T-cell (primary cell): Measurements from ENCODE around the gene RPTOR. TPM values are rescaled to one million over a fixed set of nuclear protein-coding genes. Genes with fewer than 3 reads are reported as not detected.

Source experiments
- ATAC-seq, 4 experiments: fragments of 200-7000 bp in 3 of 4; fragments of 150-1000 bp in 1 of 4; cut with Tn5 transposase; replicated peaks in 1 of 4; 1 replicate in 3 of 4; 2 replicates in 1 of 4; pipeline ENCODE4 v1.10.0; 2021; ENCODE audit warnings: moderate library complexity in 3 of 4, mild to moderate bottlenecking in 2 of 4, moderate number of reproducible peaks in 1 of 4
- CTCF ChIA-PET, 2 donors: fragments of 300-600 bp; sonication (Branson Sonifier 250); formaldehyde crosslinking; loops; one replicate each; lab custom pipeline; 2022; ENCODE audit warnings: antibody characterized with exemption in 2 of 2; lab: Charles Lee
- POLR2A ChIA-PET, 2 donors: fragments of 300-600 bp; sonication (Branson Sonifier 250); formaldehyde crosslinking; loops; one replicate each; lab custom pipeline; 2022; ENCODE audit warnings: antibody characterized with exemption in 2 of 2; lab: Charles Lee
- DNase-seq, 35 experiments: peaks; one replicate each; pipeline versions ENCODE4 v3.0.0 to v3.0.0-alpha.2; 2013 to 2023
- H3K27ac ChIP-seq: one replicate; pipeline ENCODE4 v1.5.1; 2013; ENCODE audit warnings: low read length
- H3K27me3 ChIP-seq, 2 experiments: replicated peaks in 1 of 2; 1 replicate in 1 of 2; 2 replicates in 1 of 2; pipeline versions ENCODE4 v1.6.1 to v1.7.0; 2013; ENCODE audit warnings: low read length in 1 of 2, mixed read lengths in 1 of 2; ENCODE audit not compliant: control insufficient read depth in 2 of 2, insufficient read depth in 2 of 2; ENCODE audit errors: extremely low read depth in 1 of 2
- H3K36me3 ChIP-seq, 2 donors: 1 replicate in 1 of 2; 2 replicates in 1 of 2; pipeline versions ENCODE4 v1.6.1 to v1.7.0; 2013; ENCODE audit warnings: low read length in 1 of 2; ENCODE audit not compliant: control insufficient read depth in 2 of 2, insufficient read depth in 1 of 2; ENCODE audit errors: extremely low read depth in 1 of 2
- H3K4me1 ChIP-seq, 2 experiments: 1 replicate in 1 of 2; 2 replicates in 1 of 2; pipeline versions ENCODE4 v1.6.1 to v1.7.0; 2013; ENCODE audit warnings: low read length in 2 of 2, mixed read lengths in 1 of 2; ENCODE audit not compliant: insufficient read depth in 2 of 2, control insufficient read depth in 1 of 2; ENCODE audit errors: extremely low read depth in 1 of 2
- H3K4me3 ChIP-seq, 2 donors: 1 replicate in 1 of 2; 2 replicates in 1 of 2; pipeline versions ENCODE4 v1.5.1 to v1.7.0; 2013; ENCODE audit warnings: mild to moderate bottlenecking in 2 of 2, low read length in 1 of 2, moderate library complexity in 1 of 2; ENCODE audit not compliant: control insufficient read depth in 1 of 2; ENCODE audit errors: extremely low read depth in 1 of 2
- H3K9me3 ChIP-seq: 2 replicates; pipeline ENCODE4 v1.7.0; 2013
- H3K27ac Mint-ChIP-seq, 2 donors: one replicate each; pipeline ENCODE4 v1.8.0; 2020 to 2021; ENCODE audit warnings: mild to moderate bottlenecking in 2 of 2, mixed read lengths in 2 of 2
- H3K27me3 Mint-ChIP-seq, 2 donors: one replicate each; pipeline ENCODE4 v1.8.0; 2021 to 2022; ENCODE audit warnings: mixed read lengths in 2 of 2
- H3K36me3 Mint-ChIP-seq: one replicate; pipeline ENCODE4 v1.8.0; 2021; ENCODE audit warnings: mixed read lengths
- H3K4me1 Mint-ChIP-seq, 3 donors: one replicate each; pipeline ENCODE4 v1.8.0; 2020 to 2022; ENCODE audit warnings: mixed read lengths in 3 of 3, mild to moderate bottlenecking in 1 of 3
- H3K4me3 Mint-ChIP-seq, 3 donors: one replicate each; pipeline ENCODE4 v1.8.0; 2020 to 2022; ENCODE audit warnings: mild to moderate bottlenecking in 3 of 3, mixed read lengths in 3 of 3, moderate library complexity in 3 of 3
- H3K9me3 Mint-ChIP-seq, 3 donors: one replicate each; pipeline ENCODE4 v1.8.0; 2020 to 2022; ENCODE audit warnings: mixed read lengths in 3 of 3
- WGBS: methylation state at CpG from one replicate; pipeline ENCODE4 v1.1.5; 2013; ENCODE audit warnings: missing lambda C conversion rate; ENCODE audit not compliant: insufficient coverage; 5-methylcytosine and 5-hydroxymethylcytosine counted together
- total RNA-seq, 35 experiments: library from RNA in 6 of 35; stranded (reverse) in 6 of 35; fragments of 120-200 nt in 1 of 35; gene quantifications; one replicate each; pipeline versions ENCODE4 v1.2.1 to v1.2.4 and lab custom pipeline; 2013 to 2026

The RPTOR gene
- total RNA-seq, 5 donors from 2014 or later (not counting 1 experiment from before 2014, with no cell fraction given) = 59.4 to 76.8 (median 71.4) TPM

DNA sequence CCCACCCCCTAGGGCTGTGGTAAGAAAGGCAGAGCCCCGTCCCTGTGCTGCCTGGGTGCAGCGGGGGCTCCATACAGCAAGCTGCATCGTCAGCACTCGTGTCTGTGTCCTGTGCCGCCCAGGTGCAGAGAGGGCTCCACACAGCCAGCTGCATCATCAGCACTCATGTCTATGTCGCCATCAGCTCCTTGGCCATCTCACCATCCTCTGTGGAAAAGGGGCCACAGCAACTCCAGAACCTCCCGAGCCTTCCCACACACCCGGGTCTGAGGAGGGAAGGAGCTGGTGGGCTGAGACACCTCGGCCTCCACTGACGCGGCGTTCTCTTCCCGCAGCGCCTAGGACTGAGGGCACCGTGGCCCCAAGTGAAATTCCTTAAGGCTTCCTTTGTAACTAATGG lies 374.1 kb downstream of the RPTOR start:
- ATAC-seq (no peak), DNase-seq (no peak)
- no peaks in the 10 kb centered on the region for H3K4me1 ChIP-seq
- H3K27me3 Mint-ChIP-seq = no peaks in the 10 kb centered on the region
- ChIA-PET POLR2A (no interaction called here), CTCF (no interaction called here)
- no peaks in the 10 kb centered on the region for H3K9me3 Mint-ChIP-seq
- no peaks in the 10 kb centered on the region for H3K9me3 ChIP-seq
- peaks cover 18% of the 10 kb centered on the region for H3K36me3 Mint-ChIP-seq
- H3K27me3 ChIP-seq = no peaks in the 10 kb centered on the region
- no peak overlapping the region for H3K27ac ChIP-seq
- H3K36me3 ChIP-seq = peaks cover 21 to 64% of the 10 kb centered on the region in 2 donors
- H3K27ac Mint-ChIP-seq = no peak overlapping the region
- no peak overlapping the region for H3K4me3 Mint-ChIP-seq
- 87% methylated on average over 5 of the region's 15 CpGs for WGBS
- H3K4me3 ChIP-seq = no peak overlapping the region
- H3K4me1 Mint-ChIP-seq = no peaks in the 10 kb centered on the region

DNA sequence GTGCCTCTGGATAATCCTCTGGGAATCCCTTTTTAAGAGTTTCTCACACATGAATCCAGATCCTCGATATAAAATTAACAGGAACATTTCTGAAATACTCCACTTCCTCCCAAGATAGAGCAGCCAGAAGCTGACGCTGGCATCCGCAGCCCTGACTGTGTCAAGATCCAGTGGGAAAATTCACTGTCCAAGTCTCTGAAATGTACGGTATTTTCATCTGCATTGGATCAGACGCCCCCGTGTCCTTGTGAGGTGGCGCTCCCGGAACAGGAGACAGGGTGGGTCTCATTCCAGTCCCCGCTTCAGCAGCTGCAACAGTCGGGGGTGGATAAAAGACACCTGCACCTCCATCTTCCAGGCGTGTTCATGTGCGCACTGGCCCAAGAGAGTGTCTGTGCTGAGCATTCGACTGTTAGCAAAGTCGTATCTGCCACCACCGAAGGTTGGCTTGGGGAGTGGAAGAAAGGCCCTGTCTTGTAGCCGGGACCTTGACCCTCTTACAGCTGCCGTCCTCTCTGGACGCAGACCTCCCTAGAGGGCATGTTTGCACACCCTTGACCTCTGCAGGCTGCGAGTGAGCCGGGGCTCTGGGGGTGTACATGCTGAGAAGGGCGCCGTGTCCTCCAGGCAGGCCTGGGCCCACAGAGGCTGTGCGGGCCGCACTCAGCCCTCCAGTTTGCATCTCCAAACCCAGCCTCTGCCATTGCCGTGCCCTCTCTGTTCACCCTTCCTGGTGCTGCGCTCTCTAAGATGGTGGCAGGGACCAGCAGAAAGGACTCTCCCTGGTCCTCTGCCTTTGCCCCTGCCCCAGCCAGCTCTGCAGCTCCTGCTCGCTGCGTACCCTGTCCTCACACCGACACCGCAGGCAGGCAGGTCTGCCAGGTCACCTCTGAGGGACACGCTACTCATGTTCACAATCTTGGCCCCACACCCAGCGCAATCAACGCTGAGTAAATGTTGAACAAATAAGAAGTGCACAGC lies 375.0 kb downstream of the RPTOR start:
- Histone ChIP-seq H3K4me1 (no peaks in the 10 kb centered on the region), H3K4me3 (no peak overlapping the region), H3K27ac (no peak overlapping the region), H3K36me3 (peaks cover 26 to 64% of the 10 kb centered on the region in 2 donors), H3K9me3 (no peaks in the 10 kb centered on the region), H3K27me3 (no peaks in the 10 kb centered on the region)
- Mint-ChIP-seq H3K4me3 (no peak overlapping the region), H3K27ac (no peak overlapping the region), H3K36me3 (peaks cover 22% of the 10 kb centered on the region), H3K27me3 (no peaks in the 10 kb centered on the region), H3K9me3 (no peaks in the 10 kb centered on the region), H3K4me1 (no peaks in the 10 kb centered on the region)
- ATAC-seq = no peak
- 97% methylated on average over 29 of the region's 33 CpGs for WGBS
- ChIA-PET POLR2A (no interaction called here), CTCF (no interaction called here)
- DNase-seq = no peak

DNA sequence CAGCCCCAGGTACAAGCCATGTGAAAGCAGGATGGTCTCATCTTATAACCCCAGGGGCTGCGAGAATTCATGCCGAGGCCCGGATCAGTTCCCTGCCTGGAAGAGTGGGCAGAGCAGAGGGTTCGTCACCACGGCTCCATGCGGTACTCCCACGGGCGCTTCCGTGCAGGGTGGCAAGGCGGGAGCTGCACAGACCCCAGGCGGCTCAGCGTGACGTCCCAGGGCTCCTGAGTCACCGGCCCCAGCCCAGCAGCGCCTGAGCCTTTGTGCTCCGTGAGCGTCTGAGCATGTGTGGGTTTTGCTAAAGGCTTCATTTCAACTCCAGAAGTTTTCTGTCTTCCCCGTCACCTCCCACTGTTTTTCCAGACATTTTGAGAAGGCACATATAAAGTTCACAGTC lies 375.8 kb downstream of the RPTOR start:
- ChIA-PET POLR2A (no interaction called here), CTCF (no interaction called here)

DNA sequence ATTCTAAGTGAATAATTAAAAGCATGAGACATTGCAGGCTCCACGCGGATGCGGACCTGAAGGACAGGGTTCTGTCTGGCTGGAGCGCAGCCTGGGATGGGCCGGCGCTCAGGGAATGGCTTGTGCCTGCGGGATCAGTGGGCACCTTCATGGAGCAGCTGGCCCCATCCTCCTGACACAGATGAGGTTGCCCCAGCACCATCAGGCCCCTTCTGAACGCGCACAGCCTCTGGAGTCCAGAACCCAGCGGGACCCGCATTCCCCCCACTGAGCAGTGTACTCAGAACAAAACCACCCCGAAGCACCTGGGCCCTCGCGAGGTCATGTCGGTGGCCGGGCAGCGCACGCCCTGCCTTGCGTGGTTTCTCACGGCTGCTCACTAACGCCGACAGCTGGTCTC lies 376.5 kb downstream of the RPTOR start:
- CTCF ChIA-PET = no interaction called here
- H3K4me3 ChIP-seq = no peak overlapping the region
- H3K27ac ChIP-seq = no peak overlapping the region
- no peaks in the 10 kb centered on the region for H3K27me3 ChIP-seq
- Mint-ChIP-seq H3K4me1 (no peaks in the 10 kb centered on the region), H3K4me3 (no peak overlapping the region), H3K27ac (no peak overlapping the region), H3K9me3 (no peaks in the 10 kb centered on the region), H3K36me3 (peaks cover 25% of the 10 kb centered on the region), H3K27me3 (no peaks in the 10 kb centered on the region)
- peaks cover 40 to 74% of the 10 kb centered on the region in 2 donors for H3K36me3 ChIP-seq
- ATAC-seq (no peak), DNase-seq (no peak)
- 90% methylated on average over 20 of the region's 22 CpGs for WGBS
- no peaks in the 10 kb centered on the region for H3K4me1 ChIP-seq
- POLR2A ChIA-PET = no interaction called here
- H3K9me3 ChIP-seq = no peaks in the 10 kb centered on the region

More for the DNA sequence above, 375.8 kb downstream of the RPTOR start:
- peaks cover 33 to 71% of the 10 kb centered on the region in 2 donors for H3K36me3 ChIP-seq
- no peak overlapping the region for H3K4me3 ChIP-seq
- Mint-ChIP-seq H3K27me3 (no peaks in the 10 kb centered on the region), H3K9me3 (no peaks in the 10 kb centered on the region), H3K36me3 (peaks cover 22% of the 10 kb centered on the region), H3K27ac (no peak overlapping the region), H3K4me1 (no peaks in the 10 kb centered on the region), H3K4me3 (no peak overlapping the region)
- DNase-seq = no peak
- no peak for ATAC-seq
- no peaks in the 10 kb centered on the region for H3K9me3 ChIP-seq
- no peaks in the 10 kb centered on the region for H3K27me3 ChIP-seq
- H3K4me1 ChIP-seq = no peaks in the 10 kb centered on the region
- H3K27ac ChIP-seq = no peak overlapping the region
- WGBS = 98% methylated on average over 13 of the region's 18 CpGs

DNA sequence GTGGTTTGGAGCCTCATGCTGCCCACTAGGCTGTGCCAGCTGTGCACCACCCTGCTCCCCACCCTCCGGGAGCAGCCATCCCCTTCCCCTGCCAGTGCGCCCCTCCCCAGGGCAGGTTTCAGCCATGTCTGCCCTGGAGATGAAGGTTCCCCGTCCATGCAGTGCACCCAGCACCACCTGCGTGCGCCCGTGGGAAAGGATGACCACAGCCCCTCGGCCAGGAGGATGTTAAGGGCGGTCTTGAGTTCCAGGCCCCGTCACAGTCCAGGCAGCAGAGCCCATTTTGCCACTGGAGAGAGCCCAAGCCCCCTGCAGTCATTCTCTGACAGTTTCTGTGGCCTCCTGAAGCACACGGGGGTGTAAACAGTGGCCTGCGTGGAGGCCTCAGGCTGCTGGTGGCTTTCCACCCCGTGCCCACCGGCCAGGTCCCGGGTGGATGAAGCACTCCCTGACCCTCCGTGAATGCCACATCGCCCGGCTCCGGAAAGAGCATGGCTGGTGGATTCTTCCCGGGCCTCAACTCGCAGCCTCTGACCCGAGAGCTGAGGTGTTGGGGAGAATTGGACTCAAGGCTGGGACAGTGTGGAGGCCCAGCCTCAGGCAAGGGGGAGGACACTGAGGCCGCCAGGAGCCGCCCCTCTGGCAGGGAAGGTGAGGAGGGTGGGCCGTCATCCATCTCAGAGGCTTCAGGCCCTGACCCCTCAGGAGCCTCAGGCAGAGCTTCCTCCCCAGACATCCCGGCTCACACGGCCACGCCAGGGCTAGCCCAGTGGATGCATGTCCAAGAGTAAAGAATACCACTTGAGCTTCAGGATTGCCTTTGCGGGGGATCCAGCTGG lies 377.3 kb downstream of the RPTOR start:
- Mint-ChIP-seq H3K27ac (no peak overlapping the region), H3K27me3 (no peaks in the 10 kb centered on the region), H3K4me1 (no peaks in the 10 kb centered on the region), H3K4me3 (no peak overlapping the region), H3K9me3 (no peaks in the 10 kb centered on the region), H3K36me3 (peaks cover 33% of the 10 kb centered on the region)
- H3K27ac ChIP-seq = no peak overlapping the region
- no peaks in the 10 kb centered on the region for H3K4me1 ChIP-seq
- WGBS = 94% methylated on average over 27 of the region's 28 CpGs
- DNase-seq (no peak), ATAC-seq (no peak)
- H3K36me3 ChIP-seq = peaks cover 42 to 81% of the 10 kb centered on the region in 2 donors
- H3K27me3 ChIP-seq = no peaks in the 10 kb centered on the region
- ChIA-PET POLR2A (no interaction called here), CTCF (no interaction called here)
- no peak overlapping the region for H3K4me3 ChIP-seq
- no peaks in the 10 kb centered on the region for H3K9me3 ChIP-seq

DNA sequence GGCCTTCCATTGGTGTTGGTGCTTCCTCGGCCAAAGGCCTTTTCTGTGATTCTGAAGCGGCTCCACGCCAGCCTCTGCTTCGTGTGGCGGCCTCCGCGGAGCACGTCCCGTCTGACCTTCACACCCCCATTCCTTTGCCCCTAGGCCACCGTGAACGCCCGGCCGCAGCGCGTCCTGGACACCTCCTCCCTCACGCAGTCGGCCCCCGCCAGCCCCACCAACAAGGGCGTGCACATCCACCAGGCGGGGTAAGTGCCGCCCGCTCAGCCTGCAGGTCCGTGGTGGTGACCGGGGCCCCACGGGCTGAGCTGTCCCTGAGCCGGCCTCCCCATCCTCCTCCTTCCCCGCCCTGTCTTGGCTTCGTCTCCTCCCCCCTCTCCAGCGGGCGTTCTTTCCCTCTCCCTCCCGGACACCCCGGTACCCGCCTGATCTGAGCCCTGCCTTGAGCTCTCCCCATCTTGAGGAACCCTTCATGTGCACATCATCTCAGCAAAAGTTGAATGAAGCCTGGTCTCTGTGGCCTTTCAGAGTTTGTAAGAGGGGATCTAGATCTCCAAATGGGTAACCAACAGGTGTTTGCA lies 378.0 kb downstream of the RPTOR start:
- Histone ChIP-seq H3K9me3 (no peaks in the 10 kb centered on the region), H3K27ac (no peak overlapping the region), H3K36me3 (peaks cover 41 to 83% of the 10 kb centered on the region in 2 donors), H3K27me3 (no peaks in the 10 kb centered on the region), H3K4me1 (no peaks in the 10 kb centered on the region), H3K4me3 (no peak overlapping the region)
- ATAC-seq (no peak), DNase-seq (no peak)
- Mint-ChIP-seq H3K27me3 (no peaks in the 10 kb centered on the region), H3K36me3 (peaks cover 35% of the 10 kb centered on the region), H3K4me1 (no peaks in the 10 kb centered on the region), H3K4me3 (no peak overlapping the region), H3K9me3 (no peaks in the 10 kb centered on the region), H3K27ac (no peak overlapping the region)
- WGBS = 93% methylated on average over 27 of the region's 33 CpGs
- CTCF ChIA-PET = no interaction called here
- POLR2A ChIA-PET = no interaction called here
